GM19467 (cell line): ENCODE measurements around the gene TBXAS1.
"Not testable (repeated sequence)": the region's sequence is repeated elsewhere in the genome, so short reads cannot be mapped to it uniquely, and the experiment has no call there.

Experiments
- ATAC-seq: cut with Tn5 transposase; IDR thresholded peaks from one replicate; pipeline ENCODE4 v1.9.1; 2021; ENCODE audit warnings: mild to moderate bottlenecking, moderate library complexity; ENCODE audit not compliant: unreplicated experiment

TBXAS1 gene

DNA sequence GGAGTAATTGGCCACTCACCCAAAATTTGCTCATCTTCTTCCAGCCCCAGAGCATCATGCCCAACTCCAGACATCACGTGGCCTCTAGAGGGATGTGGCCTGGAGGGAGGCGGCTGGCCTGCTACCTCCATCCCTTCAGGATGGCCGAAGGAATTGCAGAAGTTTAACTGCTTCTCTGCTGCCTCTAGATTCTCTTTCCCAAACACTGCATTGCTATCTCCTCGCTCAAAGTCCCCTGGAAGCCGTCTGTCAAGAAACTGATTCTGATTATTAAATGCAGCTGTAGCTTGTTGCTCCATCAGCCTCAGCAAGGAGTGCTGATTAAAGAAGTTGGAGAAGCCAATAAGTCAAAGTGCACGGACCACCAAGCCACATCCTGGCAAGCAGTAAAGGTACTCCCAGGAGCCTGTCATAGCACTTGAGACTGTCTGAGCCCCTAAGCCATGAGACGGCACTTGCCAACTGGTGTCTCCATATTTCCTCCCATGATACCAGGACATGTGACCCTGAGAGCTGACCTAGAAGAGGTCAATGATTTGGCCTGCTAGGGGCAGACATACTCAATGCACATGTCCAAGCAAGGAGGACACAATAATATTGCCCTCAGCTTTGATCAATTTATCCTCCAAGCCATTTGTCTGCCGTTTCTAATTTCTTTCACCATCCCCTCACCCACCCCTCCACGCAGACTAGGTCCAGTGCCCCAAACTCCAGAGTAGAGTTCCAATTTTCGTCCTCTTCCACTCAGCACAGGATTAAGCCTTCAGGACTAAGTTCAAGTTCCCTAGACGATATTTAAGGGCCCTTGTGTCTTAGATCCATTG, 84.2 kb downstream of the TBXAS1 start:
- no peak for ATAC-seq

DNA sequence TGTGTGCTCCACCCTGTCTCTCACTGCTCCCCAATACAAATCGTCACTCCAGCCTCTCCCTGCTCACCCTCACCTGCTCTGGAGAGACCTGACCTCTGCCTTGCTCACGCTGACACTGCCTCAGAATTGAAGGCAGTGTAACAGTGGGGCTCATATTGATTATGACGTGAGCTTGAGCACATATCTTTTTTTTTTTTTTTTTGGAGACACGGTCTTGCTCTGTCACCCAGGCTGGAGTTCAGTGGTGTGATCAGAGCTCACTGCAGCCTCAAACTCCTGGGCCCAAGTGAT, 84.7 kb downstream of the TBXAS1 start:
- ATAC-seq: no peak

DNA sequence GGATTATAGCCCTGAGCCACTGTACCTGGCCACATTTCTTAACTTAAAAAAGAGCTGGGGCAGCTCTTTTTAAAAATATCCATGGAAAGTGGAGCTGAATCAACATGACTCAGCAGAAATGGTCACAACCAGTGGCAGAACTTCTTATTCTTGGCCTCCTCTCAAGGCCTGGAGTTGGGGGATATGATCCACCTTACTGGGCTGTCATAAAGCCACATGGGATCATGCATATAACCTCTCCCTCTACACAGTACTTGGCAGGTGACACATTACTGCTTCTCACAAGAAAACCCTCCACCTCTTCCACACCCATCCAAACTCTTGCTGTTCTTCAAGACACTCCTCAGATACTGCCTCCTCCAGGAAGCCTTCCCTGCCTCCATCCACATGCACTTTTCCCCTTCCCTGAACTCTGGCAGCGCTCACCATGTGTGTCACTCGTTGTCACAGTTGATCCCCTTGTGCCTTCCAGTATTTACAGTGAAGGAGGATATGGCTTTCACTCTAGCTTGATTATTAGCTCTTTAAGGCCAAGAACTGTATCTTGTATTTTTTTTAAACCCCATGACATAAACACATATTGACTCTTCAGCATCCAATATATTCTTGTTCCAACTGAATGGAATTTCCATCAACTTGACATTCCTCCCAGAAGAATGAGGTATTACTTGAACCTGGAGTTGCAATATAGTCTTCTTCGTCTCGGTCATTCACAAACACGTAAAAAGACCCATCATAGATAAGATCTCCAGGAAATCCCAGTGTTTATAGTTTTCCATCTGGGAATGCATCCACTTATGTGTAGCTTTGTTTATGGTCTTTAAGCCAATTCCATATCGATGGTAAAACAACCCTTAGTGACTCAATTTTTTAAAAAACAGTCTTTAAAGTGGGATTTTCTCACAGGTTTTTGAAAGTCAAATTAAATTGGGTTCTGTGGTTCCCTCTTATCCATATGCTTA, 85.5 kb downstream of the TBXAS1 start:
- no peak for ATAC-seq

GRCh38 chr7:139915268-139915863, 86.3 kb downstream of the TBXAS1 start:
- no peak for ATAC-seq

DNA sequence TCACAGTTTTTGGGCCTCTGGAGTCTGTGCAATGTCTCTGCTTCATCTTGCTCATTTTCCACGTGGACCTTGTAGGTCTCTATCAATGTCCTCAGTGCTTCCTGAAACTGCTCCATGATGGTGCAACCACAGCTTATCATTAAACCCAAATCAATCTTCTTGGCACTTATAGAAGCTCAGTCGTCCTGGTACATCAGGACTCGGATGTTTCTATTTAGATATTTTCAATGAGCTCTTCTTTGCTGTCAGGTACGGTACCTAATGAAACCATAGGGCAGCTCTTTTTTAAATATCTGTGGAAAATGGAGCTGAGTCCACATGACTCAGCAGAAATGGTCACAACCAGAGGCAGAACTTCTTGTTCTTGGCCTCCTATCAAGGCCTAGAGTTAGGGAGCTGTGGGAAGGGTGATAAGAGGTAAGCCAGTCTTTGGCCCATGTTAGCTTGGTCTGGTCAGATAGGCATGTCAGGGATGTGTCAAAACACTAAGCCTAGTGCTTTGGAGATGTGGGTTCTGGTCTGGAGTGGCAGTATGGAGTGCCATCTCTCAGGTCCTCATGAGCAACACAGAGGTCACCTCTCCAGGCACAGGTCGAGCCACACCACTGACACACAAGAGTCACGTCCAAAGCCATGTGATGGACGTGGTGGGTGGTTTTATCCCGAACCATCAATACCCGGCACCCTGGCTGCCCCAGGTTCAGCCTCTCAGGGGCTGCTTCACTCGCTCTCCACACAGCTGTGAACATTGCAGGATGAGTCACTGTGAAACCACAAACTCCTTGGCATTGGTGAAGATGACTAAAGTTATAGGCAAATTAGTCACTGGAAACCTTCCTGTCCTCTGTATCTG, 87.0 kb downstream of the TBXAS1 start:
- peak; percentile 80 for ATAC-seq

GRCh38 chr7:139916717-139917395, 87.8 kb downstream of the TBXAS1 start:
- ATAC-seq: peak; percentile 68

DNA sequence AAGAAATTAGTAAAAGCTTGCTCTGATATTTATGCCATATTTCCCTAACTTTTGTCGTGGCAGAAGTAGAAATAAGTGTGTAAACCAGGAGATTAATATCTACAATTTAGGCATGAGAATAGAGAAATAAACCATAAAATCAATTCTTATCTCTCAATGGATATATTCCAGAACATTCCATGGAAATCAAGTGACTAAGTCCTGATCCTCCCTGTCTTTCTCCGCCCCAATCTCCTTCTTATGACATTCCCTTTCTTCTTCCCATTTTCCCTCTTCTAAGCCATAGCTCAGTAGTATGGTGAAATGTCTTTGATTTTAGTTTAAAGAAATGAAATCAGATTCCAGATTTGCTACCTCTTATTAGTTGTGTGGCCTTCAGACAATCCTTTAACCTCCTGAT, 88.8 kb downstream of the TBXAS1 start:
- no peak for ATAC-seq

- no peak for ATAC-seq
These were observed 89.4 kb downstream of the TBXAS1 start for GRCh38 chr7:139918480-139918879.

- ATAC-seq: no peak
These were observed 94.0 kb downstream of the TBXAS1 start for GRCh38 chr7:139923090-139923489.

DNA sequence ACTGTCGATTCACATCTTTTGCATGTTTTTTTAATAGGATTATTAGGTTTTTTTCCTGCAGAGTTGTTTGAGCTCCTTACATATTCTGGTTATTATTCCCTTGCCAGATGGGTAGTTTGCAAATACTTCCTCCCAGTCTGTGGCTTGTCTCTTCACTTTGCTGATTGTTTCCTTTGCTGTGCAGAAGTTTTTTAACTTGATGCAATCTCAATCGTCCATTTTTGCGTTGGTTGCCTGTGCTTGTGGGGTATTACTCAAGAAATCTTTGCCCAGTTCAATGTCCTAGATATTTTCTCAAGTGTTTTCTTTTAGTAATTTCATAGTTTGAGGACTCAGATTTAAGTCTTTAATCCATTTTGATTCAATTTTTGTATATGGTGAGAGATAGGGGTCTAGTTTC, 95.4 kb downstream of the TBXAS1 start:
- ATAC-seq: no peak

GRCh38 chr7:139929221-139929620, 100.2 kb downstream of the TBXAS1 start:
- not testable (repeated sequence) for ATAC-seq

- no peak for ATAC-seq
These were observed 101.4 kb downstream of the TBXAS1 start for GRCh38 chr7:139930286-139930965.

GRCh38 chr7:139931190-139931934, 102.3 kb downstream of the TBXAS1 start:
- no peak for ATAC-seq

DNA sequence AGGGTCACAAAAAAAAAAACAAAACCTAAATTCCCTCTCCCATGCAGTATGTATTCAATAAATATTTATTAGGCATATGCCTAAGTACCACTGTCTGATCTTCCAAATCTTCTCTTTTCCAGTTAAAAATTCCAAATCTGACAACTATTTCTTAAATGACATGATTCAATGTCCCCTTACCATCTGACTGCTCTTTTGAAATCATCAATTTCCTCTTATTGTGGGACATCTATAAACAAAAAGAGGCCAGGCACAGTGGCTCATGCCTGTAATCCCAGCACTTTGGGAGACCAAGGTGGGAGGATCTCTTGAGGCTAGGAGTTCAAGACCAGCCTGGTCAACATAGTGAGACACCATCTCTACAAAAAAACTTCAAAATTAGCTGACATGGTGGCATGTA, 103.5 kb downstream of the TBXAS1 start:
- no peak for ATAC-seq

DNA sequence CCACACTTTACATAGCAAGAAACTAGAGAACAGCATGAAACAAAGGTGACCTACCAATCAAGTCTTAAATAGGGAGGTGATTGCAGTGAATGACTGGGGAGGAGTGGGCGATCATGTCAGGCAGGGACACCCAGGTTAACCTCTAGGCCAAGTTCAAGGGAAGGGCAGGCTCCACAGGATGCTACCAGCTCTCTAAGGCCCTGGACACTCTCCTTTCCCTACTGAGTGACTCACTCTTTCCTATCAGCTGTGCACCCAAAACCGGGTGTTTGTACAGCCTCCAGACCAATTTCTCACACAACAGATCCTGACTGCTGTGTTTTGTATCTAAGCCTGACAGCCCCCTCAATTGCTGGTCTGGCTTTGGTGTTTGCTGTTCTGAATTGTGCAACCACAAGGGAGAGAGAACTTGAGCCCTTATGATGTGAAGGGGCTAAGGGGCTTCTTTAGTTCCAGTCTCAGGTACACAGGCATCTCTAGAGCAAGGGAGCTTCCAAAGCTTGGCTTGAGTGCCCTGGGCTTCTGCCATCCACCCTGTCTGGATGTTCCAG, 107.8 kb downstream of the TBXAS1 start:
- no peak for ATAC-seq

GRCh38 chr7:139937715-139938114, 108.7 kb downstream of the TBXAS1 start:
- no peak for ATAC-seq

DNA sequence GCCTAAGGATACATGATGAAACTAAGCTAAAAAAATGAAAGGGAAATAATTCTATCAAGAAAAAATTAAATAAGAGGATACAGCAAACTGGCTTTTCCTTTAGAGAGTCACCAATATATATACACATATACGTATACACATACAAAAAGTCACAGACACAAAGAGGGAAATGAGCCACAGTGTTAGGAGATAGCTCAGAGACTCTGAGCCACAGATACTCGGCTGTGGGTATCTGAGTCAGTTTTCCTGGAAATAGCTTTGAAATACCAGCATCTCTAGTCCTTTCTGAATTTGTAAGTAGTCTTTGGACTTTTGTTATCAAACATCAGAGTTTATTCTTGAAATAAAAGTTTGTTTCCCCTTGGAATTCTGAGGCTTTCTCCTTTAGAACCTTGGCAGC, 111.8 kb downstream of the TBXAS1 start:
- ATAC-seq: no peak

DNA sequence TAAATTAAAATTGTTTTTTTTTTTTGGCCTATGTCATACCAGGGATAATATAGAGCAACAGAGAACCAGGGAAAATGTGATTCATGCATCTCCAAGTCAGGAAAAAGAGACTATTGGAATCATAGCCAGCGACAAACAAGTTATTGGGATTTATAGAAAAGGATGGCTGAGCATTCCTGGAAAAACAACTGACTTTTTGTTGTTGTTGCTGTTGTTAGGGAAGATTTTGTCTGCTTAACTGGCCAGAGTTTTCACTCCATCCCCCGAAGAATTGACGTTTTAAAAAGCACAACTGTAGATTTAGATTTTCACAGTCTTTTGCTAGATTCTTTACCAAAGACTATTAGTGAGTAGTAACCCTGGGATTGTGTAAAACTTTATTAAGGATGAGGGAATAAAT, 112.4 kb downstream of the TBXAS1 start:
- ATAC-seq: no peak

GRCh38 chr7:139941866-139942265, 112.8 kb downstream of the TBXAS1 start:
- no peak for ATAC-seq
